GM21390 (cell line): Measurements from ENCODE around the gene CADPS.

ENCODE experiments used
- ATAC-seq: cut with Tn5 transposase; IDR thresholded peaks from one replicate; pipeline ENCODE4 v1.9.1; 2021; ENCODE audit not compliant: unreplicated experiment

The CADPS gene

GRCh38 chr3:62812631-62813030 lies 62.6 kb downstream of the CADPS start:
- ATAC-seq: no peak

GRCh38 chr3:62811119-62811518 lies 64.1 kb downstream of the CADPS start:
- no peak for ATAC-seq

DNA sequence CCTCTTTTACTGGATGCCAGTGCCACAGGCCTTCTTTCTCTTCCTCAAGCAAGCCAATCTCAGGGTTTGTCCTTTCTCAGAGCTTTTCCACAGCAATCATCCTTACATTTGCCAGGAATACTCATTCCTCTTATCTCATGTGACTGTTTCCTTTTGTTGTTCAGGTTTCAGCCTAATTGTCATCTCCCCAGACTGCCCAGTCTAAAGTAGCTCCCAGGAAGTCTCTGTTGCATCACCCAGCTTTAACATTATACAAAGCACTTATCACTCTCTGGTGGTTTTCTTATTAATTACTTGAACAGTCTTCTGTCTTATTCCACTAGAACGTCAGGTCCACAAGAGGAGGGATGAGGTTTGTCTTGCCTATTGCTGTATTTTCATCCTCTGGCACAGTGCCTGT lies 65.8 kb downstream of the CADPS start:
- no peak for ATAC-seq

DNA sequence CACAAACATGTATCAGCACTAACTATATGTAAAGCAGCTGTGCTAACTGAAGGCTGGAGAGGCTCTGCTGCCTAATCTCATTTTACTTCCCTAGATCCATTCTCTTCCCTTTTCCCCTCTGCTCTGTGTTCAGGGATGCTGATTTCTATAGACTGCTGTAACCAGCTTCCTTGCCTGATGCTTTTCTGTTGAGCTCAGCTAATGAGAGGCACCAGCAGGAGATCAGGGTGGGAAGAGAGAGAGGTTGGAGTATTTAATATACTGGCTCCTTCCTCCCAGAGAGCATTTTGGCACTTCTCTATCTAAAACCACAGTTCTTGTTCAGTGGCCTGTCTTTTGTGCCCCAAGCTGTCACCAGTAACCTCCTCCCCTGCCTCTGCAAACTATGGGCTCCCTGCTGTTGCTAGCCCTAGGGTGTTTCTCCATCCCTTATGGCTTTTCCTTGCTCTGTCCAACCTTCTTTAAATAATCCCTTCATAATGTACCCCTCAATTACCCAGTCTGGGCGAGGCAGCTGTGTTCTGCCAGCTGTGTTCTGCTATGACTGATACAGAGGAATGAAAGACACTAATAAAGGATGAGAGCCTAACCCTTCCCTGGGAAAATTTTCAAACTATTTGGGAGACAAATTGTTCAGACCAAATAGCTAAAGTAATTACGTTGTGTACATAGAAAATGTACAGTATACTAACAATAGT lies 69.5 kb downstream of the CADPS start:
- no peak for ATAC-seq

GRCh38 chr3:62805106-62805505 lies 70.1 kb downstream of the CADPS start:
- ATAC-seq: no peak

DNA sequence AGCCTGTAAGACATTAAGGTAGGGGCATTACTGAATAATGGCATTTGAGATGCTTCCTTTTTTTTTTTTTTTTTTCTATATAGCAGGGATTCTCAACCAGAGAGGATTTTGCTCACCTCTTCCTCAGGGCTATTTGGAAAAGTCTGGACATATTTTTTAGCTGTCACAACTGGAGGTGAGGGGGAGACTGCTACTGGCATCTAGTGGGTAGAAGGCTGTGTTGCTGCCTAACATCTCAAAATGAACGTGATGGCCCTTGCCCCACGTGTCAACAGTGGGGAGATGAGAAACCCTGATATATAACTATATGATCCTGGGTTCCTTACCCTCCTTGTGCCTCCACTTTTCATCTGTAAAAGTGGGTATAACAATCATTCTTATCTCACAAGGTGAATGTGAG lies 71.9 kb downstream of the CADPS start:
- no peak for ATAC-seq

DNA sequence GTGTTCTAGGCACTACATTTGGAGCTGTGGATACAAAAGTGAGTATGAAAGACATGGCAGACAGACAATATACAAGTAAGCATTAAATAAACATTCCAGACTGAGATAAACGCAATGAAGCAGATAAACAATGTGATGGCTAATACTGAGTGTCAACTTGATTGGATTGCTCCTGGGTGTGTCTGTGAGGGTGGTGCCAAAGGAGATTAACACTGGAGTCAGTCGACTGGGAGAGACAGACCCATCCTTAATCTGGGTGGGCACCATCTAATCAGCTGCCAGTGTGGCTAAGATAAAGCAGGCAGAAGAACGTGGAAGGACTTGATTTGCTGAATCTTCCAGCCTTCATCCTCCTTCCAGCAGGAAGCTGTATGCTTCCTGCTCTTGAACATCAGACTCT lies 77.2 kb downstream of the CADPS start:
- no peak for ATAC-seq

DNA sequence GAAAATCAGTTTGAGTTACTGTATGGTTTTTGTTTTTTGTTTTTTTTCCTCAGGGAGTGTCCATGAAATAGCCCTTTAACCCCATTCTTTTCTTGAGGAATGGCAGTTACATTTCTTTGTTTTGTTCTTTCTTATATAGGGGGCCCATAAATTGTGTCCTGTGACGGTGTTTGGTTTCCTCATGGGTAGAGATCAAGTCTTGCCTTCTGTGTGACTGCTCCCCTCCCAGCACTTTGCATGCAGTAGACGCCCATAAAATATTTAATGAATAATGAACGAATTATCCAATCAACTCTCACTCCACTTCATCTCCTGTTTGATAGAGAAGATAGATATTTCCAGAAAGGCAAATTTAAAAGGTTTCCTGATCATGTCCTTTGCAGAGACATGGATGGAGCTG lies 78.1 kb downstream of the CADPS start:
- no peak for ATAC-seq

- ATAC-seq: no peak
Observed at GRCh38 chr3:62795978-62796657, 79.1 kb downstream of the CADPS start.

DNA sequence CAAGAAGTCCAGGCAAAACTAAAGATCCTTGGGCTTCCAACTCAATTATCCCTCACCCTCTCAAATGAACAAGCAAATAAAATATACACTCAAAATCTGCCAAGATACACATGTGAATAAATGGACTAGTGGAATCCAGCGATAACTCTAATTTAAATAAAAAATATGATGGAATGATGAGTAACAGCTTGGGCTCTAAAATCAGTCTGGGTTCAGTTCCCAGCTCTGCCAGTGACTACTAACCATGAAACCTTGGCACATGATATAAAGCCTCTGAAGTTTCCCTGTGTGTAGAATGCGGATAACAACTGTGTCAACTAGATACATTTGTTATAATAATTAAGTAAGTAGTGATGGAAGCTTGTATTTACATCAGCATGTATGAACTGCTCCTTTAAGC lies 81.3 kb downstream of the CADPS start:
- no peak for ATAC-seq

DNA sequence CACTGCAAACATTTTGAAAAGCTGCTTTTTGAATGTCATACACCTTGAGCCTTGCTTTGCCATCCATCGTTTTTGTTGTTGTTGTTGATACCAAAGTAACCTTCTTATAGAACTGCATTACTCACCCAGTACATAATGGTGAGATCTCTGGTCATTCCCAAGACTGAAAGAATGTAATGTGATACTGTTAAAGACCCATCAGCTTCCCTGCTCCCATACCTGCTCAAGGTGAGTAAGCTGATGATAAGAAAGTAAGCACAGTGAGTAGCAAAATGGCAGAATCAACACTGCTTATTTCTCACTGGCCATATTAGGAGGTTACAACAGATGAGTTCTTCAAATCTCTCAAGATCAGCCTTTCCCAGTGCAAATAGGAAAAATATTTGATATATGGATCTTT lies 89.8 kb downstream of the CADPS start:
- ATAC-seq: no peak

DNA sequence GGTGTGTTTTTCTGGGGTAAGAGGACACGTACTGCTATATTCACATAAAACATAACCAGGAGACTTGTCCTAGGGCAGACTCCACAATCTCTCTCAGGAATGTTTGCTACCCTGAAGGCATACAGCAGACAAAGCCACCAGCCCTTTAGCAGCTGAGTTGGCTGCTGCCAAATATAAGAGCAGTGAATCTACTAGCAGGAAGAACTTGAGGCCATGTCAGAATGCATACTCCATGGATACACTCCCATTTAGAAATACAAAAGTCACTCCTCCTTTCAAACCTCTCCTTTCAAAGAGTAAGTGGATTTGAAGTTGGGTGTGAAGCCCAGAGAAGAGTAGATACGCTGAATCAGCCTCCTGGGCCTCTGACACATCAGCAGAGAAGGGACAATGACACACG lies 94.1 kb downstream of the CADPS start:
- ATAC-seq: no peak

GRCh38 chr3:62777674-62778073 lies 97.5 kb downstream of the CADPS start:
- no peak for ATAC-seq

DNA sequence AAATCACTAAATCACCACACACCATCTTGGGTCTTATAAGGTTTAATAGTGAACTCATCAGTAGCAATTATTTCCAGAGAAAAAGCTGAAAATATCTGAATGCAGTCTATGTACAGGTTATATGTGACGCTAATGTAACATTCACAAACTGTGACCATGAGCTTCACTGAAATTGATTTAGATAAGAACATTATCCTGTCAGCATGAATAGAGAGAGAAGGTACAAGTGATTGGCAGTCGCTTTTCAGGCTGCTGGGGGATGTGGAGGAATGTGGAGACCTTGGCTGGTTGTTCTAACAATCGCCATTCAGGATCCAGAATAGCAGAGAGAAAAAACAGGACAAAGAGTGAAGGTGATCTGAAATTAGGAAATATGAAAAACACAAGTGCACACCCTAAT lies 98.1 kb downstream of the CADPS start:
- ATAC-seq: no peak

DNA sequence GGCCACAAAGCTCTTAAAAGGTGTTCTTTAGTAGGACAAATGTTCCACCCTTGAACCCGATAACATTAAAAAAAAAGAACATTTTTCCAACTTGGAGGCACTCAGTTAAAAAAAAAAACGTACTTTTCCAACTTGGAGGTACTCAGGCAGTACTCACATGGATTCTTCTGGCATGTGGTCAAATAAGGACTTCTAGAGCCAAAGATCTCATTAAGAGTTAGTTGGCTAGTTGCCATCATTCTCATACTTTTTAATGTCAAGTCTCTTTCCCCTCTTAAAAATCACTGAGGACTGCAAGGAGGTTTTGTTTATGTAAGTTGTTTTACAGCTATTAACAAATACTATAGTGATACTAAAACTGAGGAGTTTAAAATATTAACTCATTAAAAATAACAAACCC lies 101.0 kb downstream of the CADPS start:
- ATAC-seq: no peak

GRCh38 chr3:62771331-62772072 lies 103.7 kb downstream of the CADPS start:
- ATAC-seq: no peak

DNA sequence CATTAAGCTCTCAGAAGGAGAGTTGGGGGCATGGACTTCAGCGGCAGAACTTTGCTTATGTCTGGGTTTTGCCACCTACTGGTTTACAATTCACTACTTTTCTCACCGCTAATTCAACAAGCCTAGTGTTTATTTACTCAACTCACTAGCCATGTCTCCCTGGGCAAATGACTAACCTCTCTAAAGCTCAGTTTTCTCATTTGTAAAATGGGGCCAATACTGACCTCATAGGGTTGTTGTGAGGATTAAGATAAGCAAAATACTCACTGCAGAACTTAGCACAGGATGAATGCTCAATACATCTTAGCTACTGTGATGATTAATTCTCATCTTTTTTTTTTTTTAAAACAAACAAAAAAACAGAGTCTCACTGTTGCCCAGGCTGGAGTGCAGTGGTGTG lies 106.3 kb downstream of the CADPS start:
- ATAC-seq: no peak

DNA sequence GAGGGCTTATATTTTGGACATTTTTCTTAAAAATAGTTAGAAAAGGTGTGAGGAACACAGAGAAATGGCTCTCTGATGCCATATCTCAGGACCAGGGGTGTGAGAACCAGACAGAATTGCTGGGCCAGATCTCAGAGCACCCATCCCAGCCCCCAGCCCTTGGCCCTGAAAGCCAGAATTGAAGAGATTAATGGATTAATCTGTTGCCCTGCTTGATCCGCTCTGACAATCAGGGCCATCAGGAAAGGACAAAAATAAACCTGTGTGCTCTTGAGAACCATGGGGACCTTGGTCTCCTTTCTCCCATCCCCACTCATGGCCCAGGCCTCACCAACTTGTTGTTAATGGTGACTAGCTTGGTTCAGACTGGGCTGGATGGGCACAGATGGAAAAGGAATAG lies 113.5 kb downstream of the CADPS start:
- no peak for ATAC-seq

- ATAC-seq: no peak
Observed at GRCh38 chr3:62761311-62761710, 113.9 kb downstream of the CADPS start.

DNA sequence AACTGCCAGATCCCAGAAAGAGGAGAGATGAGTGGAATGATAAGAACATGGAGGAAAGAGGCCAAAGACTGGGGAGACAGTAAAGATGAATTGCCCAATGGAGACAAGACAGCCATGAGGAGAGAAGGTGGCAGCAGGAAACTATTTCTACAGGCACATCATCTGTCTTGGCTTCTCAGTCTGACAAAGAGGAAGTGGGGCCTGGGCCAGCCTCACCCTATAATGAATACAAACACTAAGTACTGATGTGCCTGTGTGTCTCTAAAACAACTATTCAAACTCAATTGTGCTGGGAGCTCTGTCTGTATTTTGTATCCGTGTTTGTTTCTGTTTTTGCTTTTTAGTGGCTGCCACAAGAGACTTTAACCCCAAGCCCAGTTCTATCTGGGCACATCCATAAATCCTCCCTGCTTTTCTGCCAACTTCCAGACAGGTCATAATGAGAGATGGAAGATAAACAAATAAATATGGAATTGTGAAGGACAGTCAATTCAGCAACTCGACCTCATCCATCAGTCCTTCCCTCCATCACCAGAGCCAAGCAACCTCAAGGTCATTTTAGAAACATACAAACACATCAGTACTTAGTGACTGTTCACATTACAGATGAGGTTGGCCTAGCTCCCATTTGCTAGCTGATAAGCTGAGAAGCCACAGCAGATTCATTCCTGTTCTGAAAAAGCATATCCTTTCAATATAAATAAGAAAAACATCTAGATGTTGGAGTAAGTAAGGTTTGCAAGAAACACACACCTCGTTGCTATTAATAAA lies 116.7 kb downstream of the CADPS start:
- no peak for ATAC-seq

DNA sequence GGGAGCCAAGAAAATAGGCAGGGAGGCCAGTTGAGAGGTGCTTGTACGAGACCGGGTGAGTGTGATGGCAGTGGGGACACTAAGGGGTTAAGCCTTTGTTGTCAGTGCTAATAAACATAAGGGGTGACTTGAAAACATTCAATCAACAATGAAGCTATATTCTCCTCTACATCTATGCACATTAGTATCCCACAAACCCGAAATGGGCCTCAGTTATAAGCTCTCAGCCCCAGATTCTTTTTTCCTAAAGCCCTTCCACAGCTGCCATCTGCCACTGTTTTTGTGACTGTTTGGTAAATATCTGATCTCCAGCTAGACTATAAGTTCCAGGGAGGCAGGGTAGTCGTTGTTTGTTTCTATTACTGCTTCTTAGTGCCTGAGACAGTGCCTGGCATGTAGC lies 118.2 kb downstream of the CADPS start:
- ATAC-seq: no peak

GRCh38 chr3:62755285-62755684 lies 119.9 kb downstream of the CADPS start:
- no peak for ATAC-seq
